NOMO-1 treated with DMSO at 0.1 percent for 48 hours (cell line): Measurements from ENCODE around the gene MAP2K4.

ENCODE experiments used
- DNase-seq: peaks from one replicate; lab custom pipeline; 2025; ENCODE audit not compliant: unreplicated experiment; lab: John Stamatoyannopoulos, UW

Gene MAP2K4

GRCh38 chr17:12088035-12088434, 67.4 kb downstream of the MAP2K4 start:
- no peak for DNase-seq

DNA sequence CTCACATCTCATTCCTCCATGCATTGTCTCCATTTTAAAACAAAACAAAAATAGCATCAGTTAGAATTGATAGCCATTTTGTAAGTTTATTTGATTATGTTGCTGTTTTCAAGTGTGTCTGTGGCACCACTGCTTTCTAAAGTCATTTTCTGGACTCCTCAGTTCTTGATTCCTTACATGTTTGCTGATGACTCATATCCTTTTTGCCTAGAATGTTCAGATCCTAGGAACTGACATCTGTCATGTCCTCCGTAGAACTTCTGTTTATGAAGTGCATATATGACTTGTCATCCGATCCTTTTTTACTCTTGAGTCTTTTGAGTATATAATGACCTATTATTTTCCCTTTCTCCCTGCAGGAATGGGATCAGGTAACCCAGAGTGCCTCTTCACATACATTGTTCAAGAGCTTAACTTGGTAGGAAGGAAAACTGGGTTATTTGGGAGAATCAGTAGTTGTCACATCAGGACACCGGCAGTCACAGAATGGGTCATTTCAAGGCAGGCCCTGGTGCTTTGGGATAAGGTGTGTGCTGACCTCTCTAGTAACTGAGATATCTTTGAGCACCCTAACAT, 69.2 kb downstream of the MAP2K4 start:
- no peak for DNase-seq

DNA sequence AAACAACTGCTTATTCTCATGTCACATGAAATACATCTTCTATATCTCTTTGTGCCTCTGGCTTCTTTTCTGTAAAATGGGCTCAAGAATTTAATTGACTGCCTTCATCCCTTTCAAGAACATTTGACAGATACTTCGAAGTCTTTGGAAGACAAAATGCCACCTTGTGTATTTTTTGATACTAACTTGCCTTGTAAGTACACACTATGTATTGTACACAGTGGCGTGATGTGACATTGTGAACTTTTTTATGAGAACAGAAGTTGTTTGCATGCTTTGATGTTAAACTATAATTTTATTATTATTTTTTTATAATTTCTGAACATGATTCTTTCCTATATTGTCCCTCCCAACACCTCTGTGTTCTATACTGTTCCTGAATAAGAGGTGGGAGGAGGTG, 73.7 kb downstream of the MAP2K4 start:
- no peak for DNase-seq

GRCh38 chr17:12095522-12095921, 74.8 kb downstream of the MAP2K4 start:
- DNase-seq = no peak

DNA sequence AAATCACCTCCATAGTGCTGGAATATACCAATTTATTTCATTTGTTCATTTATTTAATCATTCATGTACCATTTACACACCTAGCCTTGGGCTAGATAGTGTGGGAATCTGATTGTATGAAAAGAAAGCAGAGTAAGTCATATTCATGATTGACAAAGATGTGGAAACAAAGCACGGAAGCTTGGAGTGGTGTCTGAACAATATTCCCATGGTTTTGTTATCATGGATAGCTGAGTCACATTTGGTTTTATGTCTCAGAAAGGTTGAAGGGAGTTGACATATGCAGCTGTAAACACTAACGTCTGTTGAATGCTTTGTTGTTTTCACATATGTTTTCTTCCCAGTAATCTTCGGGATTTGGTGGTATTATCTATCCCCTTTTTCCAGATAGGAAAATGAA, 76.6 kb downstream of the MAP2K4 start:
- no peak for DNase-seq

GRCh38 chr17:12098568-12098967, 77.9 kb downstream of the MAP2K4 start:
- DNase-seq = no peak

GRCh38 chr17:12099412-12099811, 78.7 kb downstream of the MAP2K4 start:
- DNase-seq = no peak

DNA sequence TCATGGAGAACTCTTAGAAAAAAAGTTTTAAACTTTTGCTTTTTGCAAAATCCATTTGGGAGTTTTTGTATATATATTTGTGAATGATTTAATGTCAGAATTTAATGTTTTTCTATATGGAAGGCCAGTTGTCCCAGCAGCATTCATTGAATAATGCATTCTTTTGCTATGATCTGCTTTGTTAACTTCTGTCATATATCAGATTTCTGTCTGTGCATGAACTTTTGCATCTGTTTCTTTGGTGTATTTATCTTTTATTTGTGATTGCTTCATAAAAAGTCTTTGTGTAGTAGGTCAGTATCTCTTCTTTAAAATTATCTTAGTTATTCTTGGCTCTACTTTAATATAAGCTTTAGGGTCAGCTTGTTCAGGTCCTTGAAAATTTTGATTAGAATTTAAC, 84.2 kb downstream of the MAP2K4 start:
- DNase-seq = no peak

DNA sequence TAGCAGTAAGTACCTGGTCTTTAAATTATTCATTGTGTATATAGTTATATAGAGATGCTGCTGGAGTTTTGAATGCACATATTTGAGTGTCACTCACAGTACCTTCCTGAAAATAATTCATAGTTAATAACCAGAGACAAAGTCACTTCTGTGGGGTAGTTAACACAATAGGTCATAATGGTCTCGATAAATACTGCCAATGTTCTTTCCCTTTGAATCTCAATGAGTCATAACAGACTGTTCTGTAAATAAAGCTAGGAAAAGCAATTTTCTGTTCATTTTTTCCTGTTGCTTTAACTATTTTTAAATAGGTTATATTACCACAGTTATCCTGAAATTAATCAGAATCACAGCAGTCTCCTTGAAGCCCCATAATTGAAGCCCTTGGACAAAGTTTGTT, 87.2 kb downstream of the MAP2K4 start:
- DNase-seq = no peak

DNA sequence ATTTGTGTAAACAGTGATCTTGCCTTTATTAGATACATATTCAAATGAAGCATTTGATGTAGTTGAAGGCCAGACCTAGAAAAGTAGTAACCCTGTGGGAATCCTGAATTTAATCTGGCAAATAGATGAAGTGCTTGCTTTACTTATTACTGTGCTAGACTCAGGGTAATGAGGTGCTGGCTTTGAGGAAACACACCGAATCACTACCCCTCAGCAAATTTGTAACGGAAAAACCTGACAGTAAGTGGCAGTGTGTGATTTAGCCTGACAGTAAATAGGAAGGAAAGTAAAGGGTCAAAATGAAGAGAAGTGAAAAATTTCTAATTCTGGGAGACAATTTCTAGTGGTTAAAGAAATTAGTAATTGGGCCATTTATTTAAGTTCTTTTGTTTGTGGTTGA, 90.2 kb downstream of the MAP2K4 start:
- no peak for DNase-seq

DNA sequence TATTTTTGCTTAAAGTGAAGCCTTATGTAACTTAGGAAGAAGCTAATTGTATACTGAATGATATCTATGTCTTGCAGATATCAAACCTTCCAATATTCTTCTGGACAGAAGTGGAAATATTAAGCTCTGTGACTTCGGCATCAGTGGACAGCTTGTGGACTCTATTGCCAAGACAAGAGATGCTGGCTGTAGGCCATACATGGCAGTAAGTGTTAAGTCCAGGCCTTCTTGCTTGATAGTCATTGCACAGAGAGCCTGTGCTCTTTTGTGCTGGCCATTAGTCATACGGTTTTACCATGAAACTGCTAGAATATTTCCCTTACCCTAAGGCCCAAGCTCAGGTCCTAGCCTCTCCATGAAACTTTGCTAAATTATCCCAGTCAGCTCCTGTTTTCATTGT, 92.5 kb downstream of the MAP2K4 start:
- no peak for DNase-seq

- no peak for DNase-seq
Measured at GRCh38 chr17:12114686-12115418, 94.2 kb downstream of the MAP2K4 start.

- DNase-seq = no peak
Measured at GRCh38 chr17:12116143-12116542, 95.5 kb downstream of the MAP2K4 start.

DNA sequence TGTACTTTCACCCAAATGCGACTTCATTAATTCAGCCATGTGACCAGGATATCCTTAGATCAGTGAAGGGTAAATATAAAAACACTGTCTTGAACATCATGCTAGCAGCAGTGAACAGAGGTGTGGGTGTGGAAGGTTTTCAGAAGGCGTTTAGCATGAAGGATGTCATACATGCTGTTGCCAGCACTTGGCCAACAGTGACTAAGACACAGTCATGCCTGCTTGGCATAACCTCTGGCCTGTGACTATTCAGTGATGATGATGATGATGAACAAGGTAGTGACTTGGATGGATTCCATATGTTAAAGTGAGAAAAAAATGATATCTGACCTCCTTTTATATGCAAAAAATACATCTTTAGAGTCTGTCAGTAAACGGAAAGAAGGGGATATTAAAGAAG, 97.9 kb downstream of the MAP2K4 start:
- DNase-seq = no peak

GRCh38 chr17:12122075-12122474, 101.4 kb downstream of the MAP2K4 start:
- no peak for DNase-seq

- DNase-seq = no peak
Measured at GRCh38 chr17:12127177-12127576, 106.5 kb downstream of the MAP2K4 start.

DNA sequence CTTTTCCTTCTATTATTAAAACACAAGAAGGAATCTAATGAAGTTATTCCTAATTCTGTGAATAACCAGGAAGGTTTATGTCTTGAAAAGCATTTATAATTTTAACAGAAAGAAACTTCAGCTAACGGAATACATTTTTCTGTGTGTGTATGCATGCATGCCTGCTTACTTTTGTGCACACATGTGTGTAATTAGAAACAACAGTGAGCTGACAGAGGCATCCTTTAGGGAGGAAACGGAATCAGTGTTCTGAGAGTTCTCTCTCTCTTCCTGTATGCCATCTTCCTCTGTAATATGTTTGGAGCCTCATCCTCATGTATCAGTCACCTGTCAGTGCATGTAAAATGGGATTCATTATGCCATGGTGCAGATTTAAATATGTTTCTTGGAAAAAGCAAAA, 107.0 kb downstream of the MAP2K4 start:
- no peak for DNase-seq

DNA sequence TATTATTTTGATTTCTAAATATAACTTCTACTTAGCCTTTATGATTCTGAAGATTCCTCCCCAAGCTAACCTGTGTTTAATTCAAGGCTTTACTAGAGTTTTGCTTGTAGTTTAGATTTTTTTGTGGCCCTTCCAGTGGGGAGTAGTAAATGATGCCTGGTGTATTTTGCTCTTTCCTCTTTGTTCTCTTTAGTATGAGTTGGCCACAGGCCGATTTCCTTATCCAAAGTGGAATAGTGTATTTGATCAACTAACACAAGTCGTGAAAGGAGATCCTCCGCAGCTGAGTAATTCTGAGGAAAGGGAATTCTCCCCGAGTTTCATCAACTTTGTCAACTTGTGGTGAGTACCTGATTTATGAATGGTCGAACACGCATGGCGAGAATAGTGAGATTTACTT, 108.3 kb downstream of the MAP2K4 start:
- DNase-seq = no peak

GRCh38 chr17:12133183-12133582, 112.5 kb downstream of the MAP2K4 start:
- no peak for DNase-seq

DNA sequence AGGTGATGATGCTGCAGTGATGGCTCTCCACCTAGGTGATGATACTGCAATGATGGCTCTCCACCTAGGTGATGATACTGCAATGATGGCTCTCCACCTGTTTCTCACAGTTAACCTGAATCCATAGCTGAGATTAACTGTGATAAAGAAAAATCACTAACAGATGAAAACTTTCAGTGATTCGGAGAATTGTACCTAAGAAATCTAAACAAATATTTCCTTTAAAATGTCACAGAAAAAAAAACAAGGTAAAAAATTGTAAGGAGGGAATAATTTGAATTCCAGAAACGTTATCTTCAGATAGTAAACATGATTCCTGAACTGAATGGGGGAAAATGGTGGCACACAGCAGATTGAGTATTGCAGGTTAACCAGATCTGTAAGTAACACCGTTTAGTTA, 113.4 kb downstream of the MAP2K4 start:
- no peak for DNase-seq

DNA sequence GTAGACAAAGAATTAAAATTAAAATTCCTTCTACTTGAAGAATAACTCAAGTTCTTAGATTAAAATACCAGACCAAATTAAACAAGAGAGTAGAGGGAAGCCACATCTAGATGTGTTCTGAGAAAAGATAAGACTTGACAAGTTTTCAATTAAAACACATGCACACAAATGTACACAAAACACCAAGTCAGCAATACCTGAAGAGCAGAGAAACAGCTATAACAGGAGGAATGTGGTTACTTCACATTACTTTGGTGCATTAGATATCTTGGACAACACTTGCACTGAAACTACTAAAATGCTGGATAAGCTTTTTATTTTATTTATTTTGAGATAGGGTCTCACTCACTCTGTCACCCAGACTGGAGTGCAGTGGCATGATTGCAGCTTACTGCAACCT, 113.9 kb downstream of the MAP2K4 start:
- DNase-seq = no peak

GRCh38 chr17:12136243-12136642, 115.6 kb downstream of the MAP2K4 start:
- no peak for DNase-seq

GRCh38 chr17:12136646-12137045, 116.0 kb downstream of the MAP2K4 start:
- DNase-seq = no peak
